ENCODE results near the gene SECTM1. TPM values are rescaled to one million over a fixed set of nuclear protein-coding genes. Genes with fewer than 3 reads are reported as not detected.

The SECTM1 gene
- polyA plus RNA-seq, 2 of the 4 experiments (the other 2 are of a cell fraction) = 0.22 to 2.0 TPM

DNA sequence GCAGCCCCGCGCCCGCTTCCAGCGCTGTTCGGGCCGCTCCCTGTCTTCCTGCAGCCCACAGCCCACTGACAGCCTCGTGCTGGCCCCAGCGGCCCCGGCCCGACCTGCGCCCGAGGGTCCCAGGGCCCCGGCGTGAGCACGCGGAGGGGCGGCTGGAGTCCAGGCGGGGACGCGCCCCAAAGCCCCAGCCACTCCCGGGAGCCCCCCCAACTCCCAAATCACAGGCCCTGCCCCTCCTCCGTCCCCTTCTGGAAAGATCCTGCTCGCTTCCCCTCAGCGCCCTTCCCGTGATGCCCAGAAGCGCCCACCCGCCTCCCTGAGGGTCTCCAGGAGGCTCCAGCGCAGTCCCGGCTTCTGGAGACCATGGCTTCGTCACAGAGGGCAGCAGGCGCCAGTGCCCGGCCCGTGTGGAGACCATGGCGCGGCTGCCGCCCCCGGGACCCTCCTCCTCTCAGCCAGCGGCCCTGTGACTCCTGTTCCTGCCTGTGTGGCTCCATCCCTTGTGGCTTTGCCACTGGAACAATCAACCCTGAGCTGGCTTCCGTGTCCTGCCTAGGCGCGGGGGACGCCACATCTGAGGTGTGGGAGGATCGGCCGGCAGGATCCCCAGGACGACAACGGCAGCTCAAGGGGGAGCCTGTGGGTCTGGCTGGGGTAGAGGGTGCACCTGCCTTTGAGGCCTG lies 41.9 kb upstream of the SECTM1 start:
- ChIA-PET CTCF (interaction anchor here (0.8 to 1.1 kb wide), 2 partner anchors 10 to 11 kb away, joined by 3 read pairs; no protein-coding TSS in a partner anchor), POLR2A (no interaction called here)
- TF ChIP-seq MAX (IDR thresholded peaks at IDR 0.05) (no peak), MAFK (IDR thresholded peaks at IDR 0.05; ENCODE audit: partially characterized antibody) (no peak), USF2 (IDR thresholded peaks at IDR 0.05) (no peak), FOSL2 (IDR thresholded peaks at IDR 0.05) (no peak), FOSL2 (CRISPR knock-in tag; IDR thresholded peaks at IDR 0.05) (no peak), CHD2 (IDR thresholded peaks at IDR 0.05; ENCODE audit: low read length, partially characterized antibody) (no peak), JUNB (IDR thresholded peaks at IDR 0.05) (no peak), RFX5 (IDR thresholded peaks at IDR 0.05) (no peak), ZC3H11A (IDR thresholded peaks at IDR 0.05) (no peak), HOXB13 (CRISPR knock-in tag; IDR thresholded peaks at IDR 0.05; ENCODE audit: low read depth) (no peak), HOXB5 (CRISPR knock-in tag; IDR thresholded peaks at IDR 0.05) (no peak), ESRRA (IDR thresholded peaks at IDR 0.05; ENCODE audit: borderline replicate concordance, low read length) (no peak), CBX2 (IDR thresholded peaks at IDR 0.05; ENCODE audit: borderline replicate concordance, low read depth) (no peak), SREBF2 (IDR thresholded peaks at IDR 0.05) (no peak), RCOR1 (IDR thresholded peaks at IDR 0.05; ENCODE audit: low read depth, low read length) (no peak), JUN (IDR thresholded peaks at IDR 0.05) (no peak), FOXS1 (CRISPR knock-in tag; IDR thresholded peaks at IDR 0.05) (no peak), TP53 (CRISPR knock-in tag; IDR thresholded peaks at IDR 0.05) (no peak), MAZ (IDR thresholded peaks at IDR 0.05; ENCODE audit: borderline replicate concordance, low read depth, low read length) (no peak), HEYL (CRISPR knock-in tag; IDR thresholded peaks at IDR 0.05) (no peak)
- peak in 1 of 2 experiments; percentile 6; a peak in 1 of 6 replicates for ATAC-seq
- H3K4me1 ChIP-seq = peaks cover 8% of the 10 kb centered on the region; the same call in 1 of the 3 replicates
- 86% methylated on average over 35 of the region's 46 CpGs for WGBS (ENCODE audit: missing lambda C conversion rate)
- no peak overlapping the region for H3K4me3 ChIP-seq
- H3K27ac ChIP-seq = no peak overlapping the region
- H3K9me3 ChIP-seq = no peaks in the 10 kb centered on the region
- DNase-seq (ENCODE audit: low read depth in 1 of 2, low spot score in 1 of 2) = no peak
- no peak overlapping the region for H3K4me2 ChIP-seq
- no peak for FAIRE-seq

DNA sequence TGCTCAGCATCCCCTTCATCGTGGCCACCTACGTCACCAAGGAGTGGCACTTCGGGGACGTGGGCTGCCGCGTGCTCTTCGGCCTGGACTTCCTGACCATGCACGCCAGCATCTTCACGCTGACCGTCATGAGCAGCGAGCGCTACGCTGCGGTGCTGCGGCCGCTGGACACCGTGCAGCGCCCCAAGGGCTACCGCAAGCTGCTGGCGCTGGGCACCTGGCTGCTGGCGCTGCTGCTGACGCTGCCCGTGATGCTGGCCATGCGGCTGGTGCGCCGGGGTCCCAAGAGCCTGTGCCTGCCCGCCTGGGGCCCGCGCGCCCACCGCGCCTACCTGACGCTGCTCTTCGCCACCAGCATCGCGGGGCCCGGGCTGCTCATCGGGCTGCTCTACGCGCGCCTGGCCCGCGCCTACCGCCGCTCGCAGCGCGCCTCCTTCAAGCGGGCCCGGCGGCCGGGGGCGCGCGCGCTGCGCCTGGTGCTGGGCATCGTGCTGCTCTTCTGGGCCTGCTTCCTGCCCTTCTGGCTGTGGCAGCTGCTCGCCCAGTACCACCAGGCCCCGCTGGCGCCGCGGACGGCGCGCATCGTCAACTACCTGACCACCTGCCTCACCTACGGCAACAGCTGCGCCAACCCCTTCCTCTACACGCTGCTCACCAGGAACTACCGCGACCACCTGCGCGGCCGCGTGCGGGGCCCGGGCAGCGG lies 41.2 kb upstream of the SECTM1 start:
- Histone ChIP-seq H3K27ac (no peak overlapping the region), H3K9me3 (no peaks in the 10 kb centered on the region), H3K4me2 (no peak overlapping the region), H3K4me3 (no peak overlapping the region), H3K4me1 (peaks cover 8% of the 10 kb centered on the region; the same call in 1 of the 3 replicates)
- CTCF ChIA-PET = interaction anchor here (5.4 kb wide), 1 partner anchor 24 kb away, joined by 45 read pairs; no protein-coding TSS in a partner anchor
- TF ChIP-seq NPAS2 (CRISPR knock-in tag; IDR thresholded peaks at IDR 0.05; ENCODE audit: borderline replicate concordance) (no peak), USF2 (IDR thresholded peaks at IDR 0.05) (no peak), JUN (IDR thresholded peaks at IDR 0.05) (no peak), HES2 (IDR thresholded peaks at IDR 0.05) (no peak), EHF (CRISPR knock-in tag; IDR thresholded peaks at IDR 0.05) (no peak), JUNB (IDR thresholded peaks at IDR 0.05) (no peak)
- whole genome bisulfite sequencing (ENCODE audit: missing lambda C conversion rate) = 90% methylated on average over 76 of the region's 79 CpGs
- FAIRE-seq (no peak), DNase-seq (ENCODE audit: low read depth in 1 of 2, low spot score in 1 of 2) (no peak), ATAC-seq (no peak)
- POLR2A ChIA-PET = no interaction called here
